Measurements from ENCODE around the gene TPST2. TPM values are rescaled to one million over a fixed set of nuclear protein-coding genes. Genes with fewer than 3 reads are reported as not detected.
"Not testable (repeated sequence)": the region's sequence is repeated elsewhere in the genome, so short reads cannot be mapped to it uniquely, and the experiment has no call there.

The TPST2 gene
- total RNA-seq, 2 experiments from 2014 or later = 62.8 to 68.9 TPM

DNA sequence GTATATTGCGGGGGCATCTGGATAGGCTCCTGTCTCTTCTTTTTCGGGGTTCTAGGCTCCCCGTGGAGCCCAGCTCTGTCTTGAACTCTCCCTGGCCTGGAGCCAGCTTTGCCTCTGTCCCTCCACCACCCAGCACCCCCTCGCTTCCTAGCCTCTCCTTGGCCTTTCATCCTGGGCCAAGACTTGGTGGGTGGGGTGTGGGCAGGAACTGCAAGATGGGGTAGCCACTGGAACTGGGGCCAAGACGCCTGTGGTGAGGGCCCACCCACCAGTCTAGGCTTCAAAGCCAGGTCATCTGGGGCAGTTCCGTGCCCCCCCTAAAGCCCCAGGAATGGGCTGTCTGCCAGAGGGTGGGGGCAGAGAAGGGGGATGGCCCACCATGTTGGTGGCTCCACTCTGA, 29.6 kb upstream of the TPST2 start:
- no peaks in the 10 kb centered on the region for H3K9me3 Mint-ChIP-seq (ENCODE audit: insufficient read depth)
- no peaks in the 10 kb centered on the region for H3K27me3 Mint-ChIP-seq (ENCODE audit: low read depth)
- peaks cover 25% of the 10 kb centered on the region for H3K4me1 Mint-ChIP-seq (ENCODE audit: low read depth)
- no peaks in the 10 kb centered on the region for H3K36me3 Mint-ChIP-seq (ENCODE audit: low read depth)
- no peak for DNase-seq
- H3K4me3 Mint-ChIP-seq = no peak overlapping the region
- ATAC-seq = no peak
- POLR2A ChIA-PET = no interaction called here
- H3K27ac Mint-ChIP-seq = no peak overlapping the region
- CTCF ChIA-PET = no interaction called here

DNA sequence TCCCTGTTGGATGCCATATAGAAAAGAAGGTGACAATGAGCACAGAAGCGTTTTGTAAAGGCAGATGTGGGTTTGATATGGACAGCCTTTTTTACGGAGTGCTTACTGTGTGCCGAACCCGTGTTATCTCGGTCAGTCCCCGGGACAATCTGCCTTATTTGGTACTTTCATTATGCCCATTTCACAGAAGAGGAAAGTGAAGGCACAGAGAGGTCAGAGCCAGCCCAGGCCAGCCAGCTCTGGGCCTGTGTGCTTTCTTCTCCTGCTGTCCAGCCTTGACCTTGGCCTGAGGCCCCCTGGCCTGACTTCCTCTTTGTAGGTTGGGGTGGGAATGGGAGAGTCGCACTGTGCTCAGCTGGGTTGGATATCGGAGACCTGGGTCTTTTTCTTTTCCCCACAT, 28.5 kb upstream of the TPST2 start:
- ATAC-seq = no peak
- Mint-ChIP-seq H3K4me3 (no peak overlapping the region), H3K27ac (no peak overlapping the region), H3K4me1 (ENCODE audit: low read depth) (peaks cover 25% of the 10 kb centered on the region), H3K9me3 (ENCODE audit: insufficient read depth) (no peaks in the 10 kb centered on the region), H3K27me3 (ENCODE audit: low read depth) (peaks cover 6% of the 10 kb centered on the region), H3K36me3 (ENCODE audit: low read depth) (no peaks in the 10 kb centered on the region)
- ChIA-PET CTCF (no interaction called here), POLR2A (no interaction called here)
- DNase-seq = no peak

DNA sequence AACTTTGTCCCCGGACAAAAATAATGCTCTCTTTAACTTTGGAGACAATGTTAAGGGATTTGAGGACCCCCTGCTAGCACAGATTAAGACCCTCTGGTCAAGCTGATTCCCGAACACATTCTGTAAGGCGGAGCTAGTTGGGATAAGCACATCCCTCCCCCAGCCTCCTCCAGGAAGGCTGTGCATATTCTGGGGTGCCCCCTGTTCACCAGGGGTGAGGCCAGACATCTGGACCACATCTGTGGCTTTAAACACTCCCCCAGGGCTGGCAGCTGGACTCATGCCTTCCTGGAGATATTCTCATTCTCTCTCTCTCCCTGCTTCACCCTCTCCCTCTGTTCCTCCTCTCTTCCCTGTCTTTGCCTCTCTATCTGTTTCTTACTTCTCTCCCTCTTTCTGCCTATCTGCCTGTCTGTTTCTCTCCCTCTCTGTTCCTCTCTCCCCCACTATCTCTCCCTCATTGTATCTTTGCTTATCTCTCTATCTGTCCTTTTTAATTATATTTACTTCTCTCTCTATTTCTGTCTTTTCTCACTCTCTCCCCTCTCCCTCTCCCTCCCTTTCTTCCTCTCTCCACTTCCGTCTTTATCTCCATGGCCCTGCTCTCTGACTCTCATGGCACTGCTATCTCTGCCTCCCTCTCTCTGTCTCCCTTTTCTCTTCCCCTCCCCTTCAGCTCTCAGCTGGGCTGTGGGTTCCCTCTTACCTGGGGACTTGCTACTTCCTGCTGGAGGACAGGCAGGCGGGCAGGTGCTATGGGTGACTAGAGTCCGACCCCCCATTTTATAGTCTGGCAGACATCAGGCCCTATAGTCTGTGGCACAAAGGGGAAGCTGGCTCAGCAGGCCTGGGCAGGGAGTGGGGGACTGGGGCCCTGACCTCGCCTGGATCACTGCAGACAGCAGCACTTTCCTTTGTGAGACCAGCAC, 27.6 kb upstream of the TPST2 start, which contains the start of gene CRYBB1:
Gene CRYBB1, minus strand, starts transcription at position 757 of the 929 bp plus-strand sequence. CDS start 1,708 bp downstream, outside the sequence.
- H3K36me3 Mint-ChIP-seq (ENCODE audit: low read depth) = no peaks in the 10 kb centered on the region
- no peak for ATAC-seq
- DNase-seq = no peak
- POLR2A ChIA-PET = no interaction called here
- peak within 1 kb of the TSS; percentile 66 for H3K27ac Mint-ChIP-seq
- no peak within 1 kb of the TSS for H3K4me3 Mint-ChIP-seq
- H3K9me3 Mint-ChIP-seq (ENCODE audit: insufficient read depth) = no peaks in the 10 kb centered on the region
- CTCF ChIA-PET = interaction anchor here (1.2 kb wide), 1 partner anchor 26 kb away, joined by 4 read pairs; no protein-coding TSS in a partner anchor
- peaks cover 25% of the 10 kb centered on the region for H3K4me1 Mint-ChIP-seq (ENCODE audit: low read depth)
- H3K27me3 Mint-ChIP-seq (ENCODE audit: low read depth) = peaks cover 13% of the 10 kb centered on the region

DNA sequence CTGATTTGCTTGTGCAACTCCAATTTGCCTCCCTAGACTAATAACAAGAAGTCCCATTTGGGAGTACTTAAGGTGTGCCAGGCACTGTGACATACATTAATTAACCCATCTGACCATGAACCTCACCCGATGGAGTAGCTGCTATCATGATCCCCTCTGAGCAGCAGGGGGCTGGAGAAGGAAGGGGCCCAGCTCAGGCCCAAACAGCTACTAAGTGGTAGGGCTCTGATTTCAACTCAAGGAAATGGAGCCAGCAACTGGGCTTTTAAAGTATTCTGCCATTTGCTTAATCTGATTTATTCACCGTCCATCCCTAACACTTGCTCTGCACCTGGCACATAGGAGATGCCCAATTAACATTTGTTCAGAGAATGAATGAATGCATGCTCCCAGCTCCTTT, 26.7 kb upstream of the TPST2 start:
- Mint-ChIP-seq H3K9me3 (ENCODE audit: insufficient read depth) (no peaks in the 10 kb centered on the region), H3K36me3 (ENCODE audit: low read depth) (no peaks in the 10 kb centered on the region), H3K27ac (no peak overlapping the region), H3K4me3 (no peak overlapping the region), H3K27me3 (ENCODE audit: low read depth) (peaks cover 13% of the 10 kb centered on the region), H3K4me1 (ENCODE audit: low read depth) (peaks cover 25% of the 10 kb centered on the region)
- ATAC-seq (no peak), DNase-seq (no peak)
- CTCF ChIA-PET = interaction anchor here (1.2 kb wide), 1 partner anchor 27 kb away, joined by 4 read pairs; no protein-coding TSS in a partner anchor
- POLR2A ChIA-PET = no interaction called here

DNA sequence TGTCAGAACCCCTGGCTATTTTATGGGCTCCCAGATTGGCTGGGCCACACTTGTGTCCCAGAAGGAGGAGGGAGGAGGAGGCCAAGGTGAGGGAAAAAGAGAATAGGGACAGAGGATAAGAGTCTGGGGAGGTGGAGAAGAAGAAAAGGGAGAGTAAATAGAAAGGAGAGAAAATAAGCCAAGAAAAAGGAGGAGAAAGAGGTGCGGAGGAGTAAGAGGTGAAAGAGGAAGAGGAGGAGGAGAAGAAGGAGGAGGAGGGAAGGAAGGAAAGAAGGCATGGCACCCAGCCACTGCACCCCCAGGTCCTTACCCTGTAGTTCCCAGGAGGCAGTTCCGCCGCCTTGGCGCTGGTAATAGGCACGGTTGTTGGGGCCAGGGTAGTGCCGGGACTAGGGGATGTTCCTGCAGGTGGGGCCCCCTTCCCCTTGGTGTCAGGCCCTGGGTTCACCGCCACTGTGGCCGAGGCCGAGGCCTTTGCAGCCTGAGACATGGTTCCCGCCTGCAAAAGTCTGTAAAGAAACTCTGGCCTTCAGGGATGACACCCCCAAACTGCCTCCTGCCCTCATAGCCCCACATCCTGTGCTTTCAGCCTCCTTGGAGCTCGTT, 26.0 kb upstream of the TPST2 start:
- no peak overlapping the region for H3K27ac Mint-ChIP-seq
- H3K9me3 Mint-ChIP-seq (ENCODE audit: insufficient read depth) = no peaks in the 10 kb centered on the region
- H3K27me3 Mint-ChIP-seq (ENCODE audit: low read depth) = peaks cover 13% of the 10 kb centered on the region
- peaks cover 28% of the 10 kb centered on the region for H3K4me1 Mint-ChIP-seq (ENCODE audit: low read depth)
- no peaks in the 10 kb centered on the region for H3K36me3 Mint-ChIP-seq (ENCODE audit: low read depth)
- no peak for DNase-seq
- ChIA-PET POLR2A (no interaction called here), CTCF (interaction anchor here (0.6 to 1.2 kb wide), 2 partner anchors 28 to 1274 kb away, joined by 4 to 6 read pairs; no protein-coding TSS in a partner anchor)
- no peak for ATAC-seq
- no peak overlapping the region for H3K4me3 Mint-ChIP-seq

DNA sequence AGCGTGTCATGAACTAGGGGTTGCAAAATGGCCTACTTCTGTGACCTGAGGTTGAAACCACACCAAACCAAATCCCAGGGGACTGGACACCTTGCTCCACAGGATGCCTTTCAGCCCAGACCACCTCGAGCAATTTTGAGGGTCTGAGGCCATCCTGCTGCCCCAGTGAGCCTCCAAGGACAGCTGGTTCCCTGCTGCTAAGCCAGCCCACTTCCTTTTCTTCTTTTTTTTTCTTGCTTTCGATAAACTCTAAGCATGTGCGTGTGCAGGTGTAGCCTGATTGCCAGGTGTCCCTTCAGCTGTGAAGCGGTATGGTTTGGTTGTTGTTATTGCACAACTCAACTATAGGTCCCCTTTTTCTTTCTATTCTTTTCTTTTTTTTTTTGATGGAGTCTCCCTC, 25.2 kb upstream of the TPST2 start:
- H3K36me3 Mint-ChIP-seq (ENCODE audit: low read depth) = no peaks in the 10 kb centered on the region
- POLR2A ChIA-PET = no interaction called here
- H3K27me3 Mint-ChIP-seq (ENCODE audit: low read depth) = peaks cover 13% of the 10 kb centered on the region
- CTCF ChIA-PET = no interaction called here
- ATAC-seq = no peak
- H3K9me3 Mint-ChIP-seq (ENCODE audit: insufficient read depth) = no peaks in the 10 kb centered on the region
- H3K4me1 Mint-ChIP-seq (ENCODE audit: low read depth) = peaks cover 36% of the 10 kb centered on the region
- DNase-seq = no peak
- no peak overlapping the region for H3K4me3 Mint-ChIP-seq
- H3K27ac Mint-ChIP-seq = no peak overlapping the region

DNA sequence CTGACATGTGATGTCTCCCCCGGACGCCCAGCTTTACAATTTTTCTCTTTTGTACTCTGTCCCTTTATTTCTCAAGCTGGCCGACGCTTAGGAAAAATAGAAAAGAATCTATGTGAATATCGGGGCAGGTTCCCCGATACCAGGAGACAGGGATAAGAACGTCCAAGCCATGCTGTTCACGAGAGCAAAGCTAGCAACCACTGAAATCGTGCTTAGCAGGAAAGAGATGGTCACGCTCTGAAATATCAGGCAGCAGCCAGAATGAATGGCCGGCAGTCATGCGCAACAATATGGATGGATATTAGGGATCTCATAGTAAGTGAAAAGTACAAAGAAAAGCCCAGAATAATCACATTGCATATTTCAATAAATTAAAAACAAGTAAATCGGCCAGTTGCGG, 24.4 kb upstream of the TPST2 start:
- peaks cover 44% of the 10 kb centered on the region for H3K4me1 Mint-ChIP-seq (ENCODE audit: low read depth)
- H3K27ac Mint-ChIP-seq = no peak overlapping the region
- no peak for DNase-seq
- CTCF ChIA-PET = no interaction called here
- POLR2A ChIA-PET = no interaction called here
- H3K9me3 Mint-ChIP-seq (ENCODE audit: insufficient read depth) = no peaks in the 10 kb centered on the region
- H3K36me3 Mint-ChIP-seq (ENCODE audit: low read depth) = no peaks in the 10 kb centered on the region
- peaks cover 16% of the 10 kb centered on the region for H3K27me3 Mint-ChIP-seq (ENCODE audit: low read depth)
- no peak overlapping the region for H3K4me3 Mint-ChIP-seq
- no peak for ATAC-seq

DNA sequence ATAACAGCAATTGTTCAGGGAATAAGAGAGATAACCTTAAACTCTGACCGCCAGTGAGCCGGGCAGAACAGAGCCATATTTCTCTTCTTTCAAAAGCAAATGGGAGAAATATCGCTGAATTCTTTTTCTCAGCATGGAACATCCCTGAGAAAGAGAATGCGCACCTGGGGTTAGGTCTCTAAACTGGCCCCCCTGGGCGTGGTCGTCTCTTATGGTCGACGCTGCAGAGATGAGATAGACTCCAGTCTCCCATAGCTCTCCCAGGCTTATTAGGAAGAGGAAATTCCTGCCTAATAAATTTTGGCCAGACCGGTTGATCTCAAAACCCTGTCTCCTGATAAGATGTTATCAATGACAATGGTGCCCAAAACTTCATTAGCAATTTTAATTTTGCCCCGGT, 23.8 kb upstream of the TPST2 start:
- H3K27me3 Mint-ChIP-seq (ENCODE audit: low read depth) = peaks cover 19% of the 10 kb centered on the region
- H3K36me3 Mint-ChIP-seq (ENCODE audit: low read depth); CTCF ChIA-PET; ATAC-seq; H3K9me3 Mint-ChIP-seq (ENCODE audit: insufficient read depth); POLR2A ChIA-PET; DNase-seq; H3K4me3 Mint-ChIP-seq; H3K27ac Mint-ChIP-seq: not testable (repeated sequence)
- H3K4me1 Mint-ChIP-seq (ENCODE audit: low read depth) = peaks cover 49% of the 10 kb centered on the region

DNA sequence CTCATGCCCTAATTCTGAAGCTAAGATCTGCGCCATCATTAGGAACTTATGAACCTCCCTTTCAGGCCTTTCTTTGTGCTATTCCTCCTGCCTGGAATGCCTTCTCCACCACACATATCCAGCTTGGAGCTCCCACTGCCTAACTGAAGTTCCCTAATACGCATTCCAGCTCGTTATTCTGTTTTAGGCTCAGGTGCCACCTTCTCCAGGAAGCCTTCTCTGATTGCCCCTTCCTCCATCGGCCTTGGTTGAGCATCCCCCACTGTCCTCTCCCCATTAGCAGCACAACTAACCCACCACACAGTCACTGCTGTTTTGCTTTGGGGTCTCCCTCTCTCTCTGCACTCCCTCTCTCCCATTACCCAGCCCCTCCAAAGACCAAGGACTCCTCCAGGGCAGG, 22.7 kb upstream of the TPST2 start:
- peaks cover 21% of the 10 kb centered on the region for H3K27me3 Mint-ChIP-seq (ENCODE audit: low read depth)
- H3K9me3 Mint-ChIP-seq (ENCODE audit: insufficient read depth) = no peaks in the 10 kb centered on the region
- H3K4me1 Mint-ChIP-seq (ENCODE audit: low read depth) = peaks cover 45% of the 10 kb centered on the region
- H3K36me3 Mint-ChIP-seq (ENCODE audit: low read depth) = no peaks in the 10 kb centered on the region
- CTCF ChIA-PET = interaction anchor here (0.6 kb wide), 1 partner anchor 46 kb away, joined by 3 read pairs; no protein-coding TSS in a partner anchor
- DNase-seq (no peak), ATAC-seq (no peak)
- H3K4me3 Mint-ChIP-seq = no peak overlapping the region
- POLR2A ChIA-PET = no interaction called here
- no peak overlapping the region for H3K27ac Mint-ChIP-seq

DNA sequence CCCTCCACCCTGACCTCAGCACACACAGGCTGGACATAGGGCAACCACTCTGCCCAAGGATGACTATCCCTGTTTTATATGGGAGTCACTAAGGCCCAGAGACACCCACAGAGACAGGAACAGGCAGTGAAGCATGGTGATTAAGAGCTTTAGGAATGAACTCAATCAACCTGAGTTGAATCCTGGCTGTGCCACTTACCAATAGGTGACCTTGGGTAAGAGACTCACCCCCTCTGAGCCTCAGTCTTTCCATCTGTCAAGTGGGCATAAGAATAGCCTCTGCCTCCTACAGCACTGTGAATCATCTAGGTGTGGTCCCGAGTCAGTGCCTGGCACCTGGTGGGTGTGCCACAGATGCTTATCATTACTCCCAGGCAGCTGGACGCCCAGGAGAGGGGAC, 21.1 kb upstream of the TPST2 start:
- ATAC-seq = no peak
- H3K4me3 Mint-ChIP-seq = peak overlapping the region; percentile 36
- POLR2A ChIA-PET = interaction anchor here (0.8 kb wide), 1 partner anchor 31 kb away, joined by 3 read pairs; no protein-coding TSS in a partner anchor
- H3K27ac Mint-ChIP-seq = no peak overlapping the region
- CTCF ChIA-PET = interaction anchor here (1.5 to 1.6 kb wide), 3 partner anchors 15 to 109 kb away, joined by 3 to 10 read pairs (median 5); no protein-coding TSS in a partner anchor
- no peaks in the 10 kb centered on the region for H3K9me3 Mint-ChIP-seq (ENCODE audit: insufficient read depth)
- H3K27me3 Mint-ChIP-seq (ENCODE audit: low read depth) = peaks cover 21% of the 10 kb centered on the region
- peaks cover 32% of the 10 kb centered on the region for H3K4me1 Mint-ChIP-seq (ENCODE audit: low read depth)
- no peaks in the 10 kb centered on the region for H3K36me3 Mint-ChIP-seq (ENCODE audit: low read depth)
- no peak for DNase-seq

DNA sequence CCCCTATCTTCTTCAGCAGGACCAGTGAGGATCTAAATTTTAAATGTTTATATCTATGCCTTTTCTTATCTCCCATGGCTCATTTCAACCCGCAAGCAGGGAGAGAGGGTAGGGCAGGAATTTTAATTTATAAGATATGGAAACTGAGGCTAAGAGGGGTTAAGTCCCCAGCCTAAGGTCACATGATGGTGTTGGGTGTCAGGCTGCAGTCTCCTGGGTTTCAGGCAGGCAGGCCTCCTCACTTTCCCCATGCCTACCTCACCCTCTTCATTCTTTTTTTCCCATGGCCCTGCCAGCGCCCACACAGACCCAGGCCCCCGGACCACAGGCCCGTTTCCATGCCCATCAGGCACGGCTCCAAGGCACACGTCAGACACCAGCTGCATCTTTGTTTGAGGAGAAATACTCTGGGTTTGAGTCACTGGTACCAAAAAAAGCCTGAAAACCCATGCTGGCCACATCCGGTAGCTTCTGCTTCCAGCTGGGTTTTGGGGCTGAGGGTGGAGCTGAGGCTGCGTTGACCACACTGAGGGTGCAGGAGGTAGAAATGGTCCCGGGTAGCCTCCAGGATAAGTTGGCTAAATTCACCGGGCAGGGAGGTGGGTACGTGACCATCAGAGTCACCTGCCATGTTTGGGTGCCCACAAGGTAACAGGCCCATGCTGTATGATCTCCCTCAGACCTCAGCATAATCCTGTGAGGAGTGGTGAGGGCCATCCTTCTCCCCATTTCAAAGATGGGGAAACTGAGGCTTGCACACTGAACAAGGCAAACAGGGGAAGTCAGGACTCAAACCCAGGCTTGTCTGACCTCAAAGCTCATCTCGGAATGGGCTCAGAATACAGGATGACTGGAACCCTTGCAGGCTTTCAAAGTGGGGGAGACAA, 20.4 kb upstream of the TPST2 start:
- H3K27me3 Mint-ChIP-seq (ENCODE audit: low read depth) = peaks cover 21% of the 10 kb centered on the region
- DNase-seq (peak; percentile 78), ATAC-seq (peak; percentile 84)
- no peaks in the 10 kb centered on the region for H3K36me3 Mint-ChIP-seq (ENCODE audit: low read depth)
- no peaks in the 10 kb centered on the region for H3K9me3 Mint-ChIP-seq (ENCODE audit: insufficient read depth)
- CTCF ChIA-PET = interaction anchor here (1.5 to 1.6 kb wide), 3 partner anchors 14 to 108 kb away, joined by 3 to 10 read pairs (median 5); no protein-coding TSS in a partner anchor
- H3K27ac Mint-ChIP-seq = peak overlapping the region; percentile 91
- POLR2A ChIA-PET = interaction anchor here (0.8 kb wide), 1 partner anchor 32 kb away, joined by 3 read pairs; no protein-coding TSS in a partner anchor
- H3K4me1 Mint-ChIP-seq (ENCODE audit: low read depth) = peaks cover 27% of the 10 kb centered on the region
- H3K4me3 Mint-ChIP-seq = peak overlapping the region; percentile 56

All from activated CD8-positive, alpha-beta T cell treated with anti-CD3 and anti-CD28 coated beads, Interleukin-2, amount 10 ng/mL, durations not matched to agents 7 days and 5 days (primary cell).